K562 (cell line): ENCODE data around the gene PVALEF. TPM values are rescaled to one million over a fixed set of nuclear protein-coding genes. Genes with fewer than 3 reads are reported as not detected.

Experiments
- ATF1 ChIP-seq, 2 experiments: fragments of 450-650 bp in 1 of 2; IDR thresholded peaks; 2 replicates each; pipeline ENCODE4 v1.6.1; 2016; ENCODE audit warnings: missing compliant biosample characterization in 1 of 2, missing genetic modification characterization in 1 of 2
- CREB3 ChIP-seq: fragments of 450-650 bp; conservative IDR thresholded peaks from 2 replicates; pipeline ENCODE4 v1.6.1; 2016; ENCODE audit warnings: missing genetic modification characterization, low read depth, mild to moderate bottlenecking, missing compliant biosample characterization, moderate library complexity
- E2F6 ChIP-seq, 2 experiments: IDR thresholded peaks; 2 replicates each; pipeline ENCODE4 v1.6.1; 2011; ENCODE audit warnings: borderline replicate concordance in 1 of 2, control low read depth in 1 of 2, low read depth in 1 of 2, low read length in 1 of 2, mild to moderate bottlenecking in 1 of 2, mixed read lengths in 1 of 2, moderate library complexity in 1 of 2; ENCODE audit not compliant: insufficient read depth in 1 of 2, insufficient read length in 1 of 2, poor library complexity in 1 of 2, severe bottlenecking in 1 of 2; ENCODE audit errors: extremely low read depth in 1 of 2
- IRF1 ChIP-seq: sonication (generic); formaldehyde crosslinking; IDR thresholded peaks from 2 replicates; pipeline ENCODE4 v1.8.0; 2022; ENCODE audit warnings: missing genetic modification reagents, mild to moderate bottlenecking, borderline replicate concordance
- L3MBTL2 ChIP-seq: fragments of 450-650 bp; IDR thresholded peaks from 2 replicates; pipeline ENCODE4 v1.6.1; 2016; ENCODE audit warnings: mild to moderate bottlenecking, moderate library complexity
- NR2C1 ChIP-seq, 2 experiments: fragments of 450-650 bp; IDR thresholded peaks; 2 replicates each; pipeline ENCODE4 v1.6.1; 2017; ENCODE audit warnings: mild to moderate bottlenecking in 2 of 2, antibody characterized with exemption in 1 of 2, inconsistent platforms in 1 of 2, missing compliant biosample characterization in 1 of 2, missing genetic modification characterization in 1 of 2
- PHF21A ChIP-seq: fragments of 450-650 bp; IDR thresholded peaks from 2 replicates; pipeline ENCODE4 v1.6.1; 2017; ENCODE audit warnings: low read depth, borderline replicate concordance
- POLR2H ChIP-seq: IDR thresholded peaks from 2 replicates; pipeline ENCODE4 v1.6.1; 2016; ENCODE audit warnings: missing genetic modification characterization, low read depth, mild to moderate bottlenecking, control low read depth, missing compliant biosample characterization, moderate library complexity
- SMARCA5 ChIP-seq: fragments of 450-650 bp; IDR thresholded peaks from 2 replicates; pipeline ENCODE4 v1.6.1; 2016
- SPI1 ChIP-seq: IDR thresholded peaks from 2 replicates; pipeline ENCODE4 v1.6.1; 2011; ENCODE audit warnings: low read depth, low read length, control low read depth, borderline replicate concordance
- TAF15 ChIP-seq: fragments of 200-400 bp; formaldehyde crosslinking; IDR thresholded peaks from 2 replicates; pipeline ENCODE4 v1.6.1; 2017; ENCODE audit warnings: mild to moderate bottlenecking, low read depth, low read length, moderate library complexity
- TAF9B ChIP-seq: fragments of 450-650 bp; IDR thresholded peaks from 2 replicates; pipeline ENCODE4 v1.6.1; 2018; ENCODE audit warnings: mild to moderate bottlenecking; ENCODE audit not compliant: partially characterized antibody
- ZFP30 ChIP-seq: fragments of 250-450 bp; sonication (Bioruptor Pico); IDR thresholded peaks from 2 replicates; pipeline ENCODE4 v1.8.0; 2022; ENCODE audit warnings: moderate library complexity, mild to moderate bottlenecking, inconsistent platforms, borderline replicate concordance
- ZNF695 ChIP-seq: fragments of 450-650 bp; formaldehyde crosslinking; IDR thresholded peaks from 2 replicates; pipeline ENCODE4 v1.4.0; 2020; ENCODE audit warnings: mild to moderate bottlenecking, moderate library complexity
- ZNF717 ChIP-seq: fragments of 250-450 bp; sonication (Bioruptor Pico); IDR thresholded peaks from 2 replicates; pipeline ENCODE4 v1.5.0; 2021
- ZNF785 ChIP-seq: fragments of 250-450 bp; sonication (Bioruptor Pico); IDR thresholded peaks from 2 replicates; pipeline ENCODE4 v1.4.0; 2020; ENCODE audit warnings: mild to moderate bottlenecking
- polyA plus RNA-seq, 8 experiments: library from polyadenylated mRNA; depleted of rRNA in 4 of 8; stranded (reverse) in 5 of 8; unstranded in 3 of 8; fragments of >200 nt; fragmentation: Nextera tagmentation in 2 of 8; fragmentation: Illumina TruSeq in 1 of 8; extraction: Ambion mirVana in 2 of 8; extraction: Trizol in 1 of 8; gene quantifications; 2 replicates each; pipeline versions ENCODE4 v1.2.1 to v1.2.3, GENCODE V29; 2011 to 2014; ENCODE audit warnings: inconsistent platforms in 1 of 8, missing spikeins in 1 of 8
- total RNA-seq, 7 experiments: library from RNA; depleted of rRNA in 6 of 7; stranded (reverse); fragments of >200 nt in 6 of 7; fragmentation: Illumina TruSeq in 2 of 7; extraction: Trizol in 2 of 7; gene quantifications; 2 replicates each; pipeline versions ENCODE4 v1.2.1 to v1.2.3, GENCODE V29; 2011 to 2021; ENCODE audit warnings: low replicate concordance in 1 of 7
- TF ChIP-seq, protein P1 (sequence below): fragments of 250-450 bp; sonication (Bioruptor Pico); IDR thresholded peaks from 2 replicates; pipeline ENCODE4 v1.5.0; 2021; ENCODE audit warnings: mild to moderate bottlenecking, moderate library complexity

The PVALEF gene
- total and polyA plus RNA-seq, 9 of the 15 experiments (the other 6 are each of a cell fraction or from before 2014, with no cell fraction given): not detected

DNA sequence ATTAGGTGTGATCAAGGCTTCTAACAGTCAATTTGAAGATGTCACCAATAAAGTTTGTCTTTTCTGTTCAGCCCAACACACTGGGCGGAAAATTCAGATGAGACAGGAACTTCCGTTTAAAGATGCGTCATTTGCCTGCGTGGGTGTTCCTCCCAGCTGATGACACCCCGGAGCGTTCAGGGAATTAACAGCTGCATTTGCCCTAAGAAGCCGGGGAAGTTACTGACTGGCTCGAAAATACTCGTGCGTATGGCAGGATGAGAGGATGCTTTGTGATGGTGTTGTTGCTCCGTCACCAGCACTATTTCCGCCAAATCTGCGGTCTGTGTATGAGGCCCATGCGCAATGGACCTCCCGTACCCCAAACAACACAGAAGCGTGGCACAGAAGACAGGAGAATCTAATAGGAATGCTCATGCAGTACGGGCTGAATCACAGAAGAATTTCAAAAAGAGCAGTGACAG, 11.9 kb upstream of the PVALEF start (continued):
- TF ChIP-seq, protein P1, sequence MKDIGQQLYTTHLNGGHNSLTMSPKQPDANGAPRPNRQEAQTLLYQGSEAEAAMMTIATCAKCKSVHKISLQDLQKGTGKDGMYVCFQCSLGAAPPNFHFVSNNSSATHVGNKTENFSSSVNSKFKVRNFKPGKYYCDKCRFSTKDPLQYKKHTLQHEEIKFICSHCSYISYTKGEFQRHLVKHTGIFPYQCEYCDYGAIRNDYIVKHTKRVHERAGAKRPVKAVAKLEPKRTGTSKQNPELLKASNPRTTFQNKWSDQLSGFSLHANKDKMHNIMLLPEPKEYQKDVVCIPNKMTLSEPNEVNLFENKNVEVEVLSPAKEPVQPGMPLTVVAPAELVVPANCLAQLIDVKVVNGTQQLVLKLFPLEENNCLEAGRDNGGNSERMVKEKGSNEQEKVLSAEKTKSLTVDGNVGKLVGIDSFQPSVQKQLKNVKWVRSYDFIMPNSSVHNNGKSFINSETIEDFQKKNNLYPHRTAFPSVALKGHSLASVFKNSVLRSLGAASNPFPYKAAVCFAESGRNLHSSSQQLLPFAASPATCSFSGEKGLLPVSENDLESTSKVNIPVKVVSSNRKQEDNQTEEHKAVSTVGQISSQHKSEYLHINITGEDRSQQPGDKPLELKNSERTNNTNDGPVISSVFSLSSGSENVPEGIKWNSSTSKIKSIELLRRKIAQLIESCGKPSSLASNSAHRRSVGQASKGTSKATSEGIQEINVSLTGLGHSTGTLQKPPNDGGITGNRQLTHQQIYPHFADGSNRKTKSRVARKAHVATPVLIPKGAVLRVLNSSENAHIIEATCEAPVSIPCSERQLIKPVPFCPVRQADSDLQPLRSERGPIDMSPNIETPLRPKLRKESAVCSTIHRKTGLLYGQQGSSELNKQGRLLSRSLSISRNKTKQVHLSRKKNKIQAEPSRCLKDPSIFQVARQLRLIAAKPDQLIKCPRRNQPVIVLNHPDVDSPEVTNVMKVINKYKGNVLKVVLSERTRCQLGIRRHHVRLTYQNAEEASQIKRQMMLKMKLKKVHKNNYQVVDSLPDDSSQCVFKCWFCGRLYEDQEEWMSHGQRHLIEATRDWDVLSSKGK (CRISPR knock-in tag): no peak
- TF ChIP-seq TAF15 (no peak), ZFP30 (no peak), IRF1 (CRISPR knock-in tag) (no peak), PHF21A (no peak), TAF9B (peak; percentile 92), SMARCA5 (no peak), ATF1 (CRISPR knock-in tag; IDR thresholded peaks at IDR 0.05) (0 out of 2 replicates have a peak, but pooled peaks have one; percentile 17), ATF1 (tag; IDR thresholded peaks at IDR 0.05) (peak; percentile 78), ZNF695 (CRISPR knock-in tag) (no peak), ZNF785 (CRISPR knock-in tag) (no peak), ZNF717 (no peak), NR2C1 (IDR thresholded peaks at IDR 0.05) (no peak), NR2C1 (tag; IDR thresholded peaks at IDR 0.05) (no peak), L3MBTL2 (peak; percentile 69; the same call in 1 of the 2 replicates), CREB3 (tag) (no peak), POLR2H (tag) (no peak), E2F6 (IDR thresholded peaks at IDR 0.05; ENCODE audit: borderline replicate concordance in 1 of 2, extremely low read depth in 1 of 2, insufficient read depth in 1 of 2, insufficient read length in 1 of 2, low read depth in 1 of 2, low read length in 1 of 2, poor library complexity in 1 of 2, severe bottlenecking in 1 of 2) (peak in 1 of 2 experiments; percentile 18), SPI1 (peak; percentile 39; the same call in 1 of the 2 replicates)
